ENCODE data around the gene NID1.

DNA sequence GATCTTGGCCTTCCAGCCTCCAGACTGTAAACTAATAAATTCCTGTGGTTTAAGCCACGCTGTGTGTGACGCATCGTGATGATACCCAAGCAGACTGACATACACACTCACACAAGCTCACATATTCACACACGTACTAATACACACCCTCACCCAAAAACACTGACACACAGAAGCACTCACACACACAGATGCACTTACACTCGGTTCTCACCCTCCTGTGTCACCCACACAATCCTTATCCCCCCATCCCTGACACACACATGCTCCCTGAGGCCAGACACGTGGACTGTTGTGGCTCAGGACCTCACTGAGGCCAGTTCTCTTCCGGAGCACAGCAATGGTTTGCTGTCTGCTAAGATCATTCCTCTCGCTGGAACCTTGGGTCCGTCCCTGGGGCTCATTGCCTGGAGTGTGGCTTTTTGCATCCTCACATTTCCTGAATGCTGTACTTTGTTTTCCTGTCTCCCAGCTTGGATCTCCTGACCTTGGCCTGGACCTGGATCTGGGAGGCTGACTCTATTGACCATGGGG, 121.2 kb downstream of the NID1 start:
- TF ChIP-seq, protein P1, sequence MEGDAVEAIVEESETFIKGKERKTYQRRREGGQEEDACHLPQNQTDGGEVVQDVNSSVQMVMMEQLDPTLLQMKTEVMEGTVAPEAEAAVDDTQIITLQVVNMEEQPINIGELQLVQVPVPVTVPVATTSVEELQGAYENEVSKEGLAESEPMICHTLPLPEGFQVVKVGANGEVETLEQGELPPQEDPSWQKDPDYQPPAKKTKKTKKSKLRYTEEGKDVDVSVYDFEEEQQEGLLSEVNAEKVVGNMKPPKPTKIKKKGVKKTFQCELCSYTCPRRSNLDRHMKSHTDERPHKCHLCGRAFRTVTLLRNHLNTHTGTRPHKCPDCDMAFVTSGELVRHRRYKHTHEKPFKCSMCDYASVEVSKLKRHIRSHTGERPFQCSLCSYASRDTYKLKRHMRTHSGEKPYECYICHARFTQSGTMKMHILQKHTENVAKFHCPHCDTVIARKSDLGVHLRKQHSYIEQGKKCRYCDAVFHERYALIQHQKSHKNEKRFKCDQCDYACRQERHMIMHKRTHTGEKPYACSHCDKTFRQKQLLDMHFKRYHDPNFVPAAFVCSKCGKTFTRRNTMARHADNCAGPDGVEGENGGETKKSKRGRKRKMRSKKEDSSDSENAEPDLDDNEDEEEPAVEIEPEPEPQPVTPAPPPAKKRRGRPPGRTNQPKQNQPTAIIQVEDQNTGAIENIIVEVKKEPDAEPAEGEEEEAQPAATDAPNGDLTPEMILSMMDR (conservative IDR thresholded peaks at IDR 0.05), result no peak
- no peak for TF ChIP-seq ZFX (IDR thresholded peaks at IDR 0.05)

All from C4-2B (cell line).